ENCODE data around the gene MDFIC2. TPM values are rescaled to one million over a fixed set of nuclear protein-coding genes. Genes with fewer than 3 reads are reported as not detected.
"Not testable (repeated sequence)": the region's sequence is repeated elsewhere in the genome, so short reads cannot be mapped to it uniquely, and the experiment has no call there.

The MDFIC2 gene
- total RNA-seq, 5 donors from 2014 or later (not counting 1 experiment from before 2014, with no cell fraction given), result not detected

DNA sequence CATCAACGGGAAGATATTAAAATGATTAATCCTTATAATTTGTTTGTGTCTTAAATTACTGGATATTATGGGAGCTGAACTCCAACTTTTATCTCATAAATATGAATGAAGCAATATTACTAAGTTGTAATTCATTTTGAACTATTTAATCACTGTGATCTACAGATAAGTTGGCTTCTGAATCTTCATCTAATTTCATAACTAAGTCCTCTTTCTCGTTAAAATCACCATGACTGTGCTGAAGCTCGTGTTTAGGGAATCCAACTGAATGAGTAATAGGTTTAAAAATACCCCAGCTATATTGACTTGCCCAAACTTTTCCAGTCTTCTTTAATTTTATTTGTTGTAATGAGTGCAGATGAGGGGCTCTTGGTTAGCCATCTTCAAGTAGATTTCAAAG, 14.1 kb downstream of the MDFIC2 start:
- Mint-ChIP-seq H3K4me1 (no peaks in the 10 kb centered on the region), H3K27ac (no peak overlapping the region), H3K4me3 (no peak overlapping the region), H3K36me3 (no peaks in the 10 kb centered on the region), H3K27me3 (peaks cover 0 to 4% of the 10 kb centered on the region in 2 donors), H3K9me3 (no peaks in the 10 kb centered on the region)
- Histone ChIP-seq H3K27ac (ENCODE audit: low read length) (no peak overlapping the region), H3K27me3 (replicated peaks in 1 of 2; ENCODE audit: control insufficient read depth in 2 of 2, extremely low read depth in 1 of 2, insufficient read depth in 2 of 2, low read length in 1 of 2) (no peaks in the 10 kb centered on the region), H3K36me3 (ENCODE audit: control insufficient read depth in 2 of 2, extremely low read depth in 1 of 2, insufficient read depth in 1 of 2, low read length in 1 of 2) (no peaks in the 10 kb centered on the region), H3K9me3 (no peaks in the 10 kb centered on the region), H3K4me1 (ENCODE audit: control insufficient read depth in 1 of 2, extremely low read depth in 1 of 2, insufficient read depth in 2 of 2, low read length in 2 of 2) (no peaks in the 10 kb centered on the region), H3K4me3 (ENCODE audit: control insufficient read depth in 1 of 2, extremely low read depth in 1 of 2, low read length in 1 of 2) (no peak overlapping the region)
- ATAC-seq (replicated peaks in 1 of 4) (no peak), DNase-seq (no peak)
- CTCF ChIA-PET, result no interaction called here
- WGBS (ENCODE audit: insufficient coverage), result no CpG with 5 or more reads among the region's 3 CpGs
- POLR2A ChIA-PET, result no interaction called here

- no CpG with 5 or more reads among the region's 2 CpGs for WGBS (ENCODE audit: insufficient coverage)
- ATAC-seq (replicated peaks in 1 of 4) (no peak), DNase-seq (no peak)
- H3K4me3 ChIP-seq (ENCODE audit: control insufficient read depth in 1 of 2, extremely low read depth in 1 of 2, low read length in 1 of 2), result no peak overlapping the region
- no peak overlapping the region for H3K27ac ChIP-seq (ENCODE audit: low read length)
- no peaks in the 10 kb centered on the region for H3K4me1 ChIP-seq (ENCODE audit: control insufficient read depth in 1 of 2, extremely low read depth in 1 of 2, insufficient read depth in 2 of 2, low read length in 2 of 2)
- Mint-ChIP-seq H3K4me3 (no peak overlapping the region), H3K36me3 (no peaks in the 10 kb centered on the region), H3K27me3 (no peaks in the 10 kb centered on the region), H3K9me3 (peaks cover 0 to 10% (median 3%) of the 10 kb centered on the region in 3 donors), H3K27ac (no peak overlapping the region), H3K4me1 (no peaks in the 10 kb centered on the region)
- POLR2A ChIA-PET, result no interaction called here
- H3K36me3 ChIP-seq (ENCODE audit: control insufficient read depth in 2 of 2, extremely low read depth in 1 of 2, insufficient read depth in 1 of 2, low read length in 1 of 2), result no peaks in the 10 kb centered on the region
- H3K9me3 ChIP-seq, result no peaks in the 10 kb centered on the region
- CTCF ChIA-PET, result no interaction called here
- no peaks in the 10 kb centered on the region for H3K27me3 ChIP-seq (replicated peaks in 1 of 2; ENCODE audit: control insufficient read depth in 2 of 2, extremely low read depth in 1 of 2, insufficient read depth in 2 of 2, low read length in 1 of 2)
Observed at GRCh38 chr3:70291097-70291482, 21.3 kb downstream of the MDFIC2 start.

GRCh38 chr3:70290431-70291096, 21.9 kb downstream of the MDFIC2 start:
- CTCF ChIA-PET; ATAC-seq (replicated peaks in 1 of 4); H3K9me3 Mint-ChIP-seq: not testable (repeated sequence)

DNA sequence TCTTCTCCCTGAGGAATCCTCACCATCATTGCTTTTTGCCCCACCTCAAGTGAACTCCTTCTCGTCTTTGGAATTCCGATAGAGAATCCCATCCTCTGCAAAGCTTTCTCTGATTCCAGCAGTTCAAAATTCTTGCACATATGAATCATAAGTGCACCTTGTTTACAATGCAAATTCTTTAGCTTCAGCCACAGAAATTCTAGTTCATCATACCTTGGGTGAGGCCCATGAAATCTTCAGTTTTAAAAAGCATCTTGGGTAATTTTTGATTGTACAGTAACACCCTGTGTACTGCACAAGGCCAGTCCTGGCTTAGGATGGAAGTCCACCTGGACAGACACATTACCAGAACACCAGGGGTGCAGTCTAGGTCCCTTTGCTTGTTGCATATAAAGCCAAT, 30.8 kb downstream of the MDFIC2 start:
- Mint-ChIP-seq H3K27me3 (peaks cover 2 to 14% of the 10 kb centered on the region in 2 donors), H3K27ac (no peak overlapping the region), H3K4me1 (no peaks in the 10 kb centered on the region), H3K36me3 (no peaks in the 10 kb centered on the region), H3K9me3 (peaks cover 0 to 6% (median 4%) of the 10 kb centered on the region in 3 donors), H3K4me3 (no peak overlapping the region)
- no peaks in the 10 kb centered on the region for H3K27me3 ChIP-seq (replicated peaks in 1 of 2; ENCODE audit: control insufficient read depth in 2 of 2, extremely low read depth in 1 of 2, insufficient read depth in 2 of 2, low read length in 1 of 2)
- ChIA-PET POLR2A (no interaction called here), CTCF (no interaction called here)
- no peak overlapping the region for H3K4me3 ChIP-seq (ENCODE audit: control insufficient read depth in 1 of 2, extremely low read depth in 1 of 2, low read length in 1 of 2)
- no peak overlapping the region for H3K27ac ChIP-seq (ENCODE audit: low read length)
- H3K9me3 ChIP-seq, result no peaks in the 10 kb centered on the region
- no peaks in the 10 kb centered on the region for H3K36me3 ChIP-seq (ENCODE audit: control insufficient read depth in 2 of 2, extremely low read depth in 1 of 2, insufficient read depth in 1 of 2, low read length in 1 of 2)
- no peaks in the 10 kb centered on the region for H3K4me1 ChIP-seq (ENCODE audit: control insufficient read depth in 1 of 2, extremely low read depth in 1 of 2, insufficient read depth in 2 of 2, low read length in 2 of 2)
- 60% methylated on average over 2 of the region's 2 CpGs for WGBS (ENCODE audit: insufficient coverage)
- ATAC-seq (replicated peaks in 1 of 4), result no peak
- DNase-seq, result no peak

More at GRCh38 chr3:70290431-70291096, 21.9 kb downstream of the MDFIC2 start:
- H3K27ac ChIP-seq (ENCODE audit: low read length); POLR2A ChIA-PET; H3K36me3 Mint-ChIP-seq; H3K4me3 Mint-ChIP-seq; H3K4me1 ChIP-seq (ENCODE audit: control insufficient read depth in 1 of 2, extremely low read depth in 1 of 2, insufficient read depth in 2 of 2, low read length in 2 of 2); H3K27me3 ChIP-seq (replicated peaks in 1 of 2; ENCODE audit: control insufficient read depth in 2 of 2, extremely low read depth in 1 of 2, insufficient read depth in 2 of 2, low read length in 1 of 2); H3K9me3 ChIP-seq; H3K4me3 ChIP-seq (ENCODE audit: control insufficient read depth in 1 of 2, extremely low read depth in 1 of 2, low read length in 1 of 2); DNase-seq; H3K36me3 ChIP-seq (ENCODE audit: control insufficient read depth in 2 of 2, extremely low read depth in 1 of 2, insufficient read depth in 1 of 2, low read length in 1 of 2); H3K27me3 Mint-ChIP-seq; H3K4me1 Mint-ChIP-seq; H3K27ac Mint-ChIP-seq: not testable (repeated sequence)
- WGBS (ENCODE audit: insufficient coverage), result 89% methylated on average over 21 of the region's 32 CpGs

DNA sequence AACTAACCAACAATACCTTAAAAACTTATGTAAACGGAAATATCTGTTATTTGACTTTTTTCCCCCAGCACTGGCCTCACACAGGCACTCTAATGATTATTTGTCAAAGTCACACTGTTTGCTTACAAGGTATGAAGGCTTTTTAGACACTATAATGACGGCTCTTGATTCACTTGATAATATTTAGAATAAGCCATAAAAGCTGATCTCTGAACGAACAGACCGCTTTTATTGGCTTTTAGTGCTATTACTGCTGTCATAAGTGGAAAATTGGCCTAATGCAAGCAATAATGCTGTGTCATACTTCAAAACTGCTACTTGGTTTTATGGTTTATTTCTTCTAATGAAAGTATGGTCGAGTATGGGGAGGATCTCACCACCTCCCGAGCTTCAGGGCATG, 35.1 kb downstream of the MDFIC2 start:
- Histone ChIP-seq H3K4me3 (ENCODE audit: control insufficient read depth in 1 of 2, extremely low read depth in 1 of 2, low read length in 1 of 2) (no peak overlapping the region), H3K36me3 (ENCODE audit: control insufficient read depth in 2 of 2, extremely low read depth in 1 of 2, insufficient read depth in 1 of 2, low read length in 1 of 2) (no peaks in the 10 kb centered on the region), H3K9me3 (no peaks in the 10 kb centered on the region), H3K27me3 (replicated peaks in 1 of 2; ENCODE audit: control insufficient read depth in 2 of 2, extremely low read depth in 1 of 2, insufficient read depth in 2 of 2, low read length in 1 of 2) (no peaks in the 10 kb centered on the region), H3K4me1 (ENCODE audit: control insufficient read depth in 1 of 2, extremely low read depth in 1 of 2, insufficient read depth in 2 of 2, low read length in 2 of 2) (no peaks in the 10 kb centered on the region), H3K27ac (ENCODE audit: low read length) (no peak overlapping the region)
- ChIA-PET POLR2A (no interaction called here), CTCF (no interaction called here)
- Mint-ChIP-seq H3K27me3 (peaks cover 2 to 14% of the 10 kb centered on the region in 2 donors), H3K27ac (no peak overlapping the region), H3K4me1 (no peaks in the 10 kb centered on the region), H3K9me3 (peaks cover 0 to 4% (median 0%) of the 10 kb centered on the region in 3 donors), H3K36me3 (no peaks in the 10 kb centered on the region), H3K4me3 (no peak overlapping the region)
- ATAC-seq (replicated peaks in 1 of 4) (no peak), DNase-seq (no peak)
- 60% methylated on average over 2 of the region's 6 CpGs for WGBS (ENCODE audit: insufficient coverage)

GRCh38 chr3:70276901-70277300, 35.5 kb downstream of the MDFIC2 start:
- H3K27me3 Mint-ChIP-seq, result peaks cover 2 to 14% of the 10 kb centered on the region in 2 donors
- no peaks in the 10 kb centered on the region for H3K4me1 ChIP-seq (ENCODE audit: control insufficient read depth in 1 of 2, extremely low read depth in 1 of 2, insufficient read depth in 2 of 2, low read length in 2 of 2)
- no peak overlapping the region for H3K27ac ChIP-seq (ENCODE audit: low read length)
- H3K4me3 Mint-ChIP-seq, result no peak overlapping the region
- H3K27me3 ChIP-seq (replicated peaks in 1 of 2; ENCODE audit: control insufficient read depth in 2 of 2, extremely low read depth in 1 of 2, insufficient read depth in 2 of 2, low read length in 1 of 2), result no peaks in the 10 kb centered on the region
- ChIA-PET CTCF (no interaction called here), POLR2A (no interaction called here)
- H3K4me3 ChIP-seq (ENCODE audit: control insufficient read depth in 1 of 2, extremely low read depth in 1 of 2, low read length in 1 of 2), result no peak overlapping the region
- H3K4me1 Mint-ChIP-seq, result no peaks in the 10 kb centered on the region
- ATAC-seq (replicated peaks in 1 of 4) (no peak), DNase-seq (no peak)
- no peaks in the 10 kb centered on the region for H3K36me3 Mint-ChIP-seq
- no peak overlapping the region for H3K27ac Mint-ChIP-seq
- WGBS (ENCODE audit: insufficient coverage), result 52% methylated on average over 2 of the region's 4 CpGs
- H3K36me3 ChIP-seq (ENCODE audit: control insufficient read depth in 2 of 2, extremely low read depth in 1 of 2, insufficient read depth in 1 of 2, low read length in 1 of 2), result no peaks in the 10 kb centered on the region
- H3K9me3 ChIP-seq, result no peaks in the 10 kb centered on the region
- peaks cover 0 to 4% (median 0%) of the 10 kb centered on the region in 3 donors for H3K9me3 Mint-ChIP-seq

DNA sequence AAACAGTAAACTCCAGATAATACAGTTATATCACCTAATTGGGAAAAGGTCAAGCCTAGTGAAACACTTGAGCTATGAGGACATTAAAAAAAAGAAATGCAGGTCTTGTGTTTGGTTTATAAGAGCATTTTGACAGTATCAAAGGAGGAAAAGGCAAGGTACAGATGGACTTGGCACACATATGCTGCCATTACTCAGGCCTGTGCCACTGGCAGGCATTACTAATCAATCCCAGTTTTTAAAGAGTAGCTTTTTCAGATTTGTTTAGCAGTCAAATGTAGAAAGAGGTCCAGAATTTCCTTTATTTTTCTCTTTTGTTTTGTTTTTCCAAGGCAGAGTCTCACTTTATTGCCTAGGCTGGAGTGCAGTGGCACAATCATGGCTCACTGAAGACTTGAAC, 38.9 kb downstream of the MDFIC2 start:
- H3K4me3 Mint-ChIP-seq, result no peak overlapping the region
- H3K4me1 Mint-ChIP-seq, result no peaks in the 10 kb centered on the region

More for the DNA sequence above, 38.9 kb downstream of the MDFIC2 start:
- H3K27me3 ChIP-seq (replicated peaks in 1 of 2; ENCODE audit: control insufficient read depth in 2 of 2, extremely low read depth in 1 of 2, insufficient read depth in 2 of 2, low read length in 1 of 2), result no peaks in the 10 kb centered on the region
- H3K4me1 ChIP-seq (ENCODE audit: control insufficient read depth in 1 of 2, extremely low read depth in 1 of 2, insufficient read depth in 2 of 2, low read length in 2 of 2), result no peaks in the 10 kb centered on the region
- ChIA-PET CTCF (no interaction called here), POLR2A (no interaction called here)
- Mint-ChIP-seq H3K27me3 (no peaks in the 10 kb centered on the region), H3K9me3 (no peaks in the 10 kb centered on the region), H3K27ac (no peak overlapping the region), H3K36me3 (no peaks in the 10 kb centered on the region)
- H3K36me3 ChIP-seq (ENCODE audit: control insufficient read depth in 2 of 2, extremely low read depth in 1 of 2, insufficient read depth in 1 of 2, low read length in 1 of 2), result no peaks in the 10 kb centered on the region
- ATAC-seq (replicated peaks in 1 of 4), result no peak
- H3K9me3 ChIP-seq, result no peaks in the 10 kb centered on the region
- H3K27ac ChIP-seq (ENCODE audit: low read length), result no peak overlapping the region
- H3K4me3 ChIP-seq (ENCODE audit: control insufficient read depth in 1 of 2, extremely low read depth in 1 of 2, low read length in 1 of 2), result no peak overlapping the region
- DNase-seq, result no peak
